Activated CD8-positive, alpha-beta memory T cell treated with anti-CD3 and anti-CD28 coated beads, Interleukin-2, amount 10 ng/mL, durations not matched to agents 7 days and 5 days (primary cell): ENCODE results near the gene CDO1. TPM values are rescaled to one million over a fixed set of nuclear protein-coding genes. Genes with fewer than 3 reads are reported as not detected.

Experiments
- ATAC-seq: fragments of 150-1000 bp; cut with Tn5 transposase; one replicate; pipeline ENCODE4 v1.10.0; 2021; ENCODE audit warnings: moderate library complexity
- CTCF ChIA-PET: fragments of 350-600 bp; sonication (Branson Sonifier 250); formaldehyde crosslinking; loops from one replicate; lab custom pipeline; 2021; ENCODE audit warnings: antibody characterized with exemption; lab: Charles Lee
- DNase-seq: peaks from one replicate; pipeline ENCODE4 v3.0.0-alpha.2; 2020
- H3K27ac Mint-ChIP-seq: one replicate; pipeline ENCODE4 v1.8.0; 2021; ENCODE audit warnings: mild to moderate bottlenecking, mixed read lengths
- H3K27me3 Mint-ChIP-seq: one replicate; pipeline ENCODE4 v1.8.0; 2021; ENCODE audit warnings: mixed read lengths
- H3K36me3 Mint-ChIP-seq: one replicate; pipeline ENCODE4 v1.8.0; 2021; ENCODE audit warnings: mild to moderate bottlenecking, mixed read lengths
- H3K4me1 Mint-ChIP-seq: one replicate; pipeline ENCODE4 v1.8.0; 2021; ENCODE audit warnings: mixed read lengths
- H3K4me3 Mint-ChIP-seq: one replicate; pipeline ENCODE4 v1.8.0; 2021; ENCODE audit warnings: mild to moderate bottlenecking, moderate library complexity, mixed read lengths
- H3K9me3 Mint-ChIP-seq: one replicate; pipeline ENCODE4 v1.8.0; 2022; ENCODE audit warnings: low read depth, mixed read lengths
- total RNA-seq, 2 experiments: library from RNA; stranded (reverse); gene quantifications; one replicate each; pipeline ENCODE4 v1.2.3, GENCODE V29; 2021

CDO1 gene
- total RNA-seq, 2 experiments from 2014 or later = 0.30 TPM; not detected in 1

GRCh38 chr5:115800108-115800507 is 16.4 kb downstream of the CDO1 start:
- peaks cover 22% of the 10 kb centered on the region for H3K27me3 Mint-ChIP-seq
- H3K9me3 Mint-ChIP-seq = no peaks in the 10 kb centered on the region
- CTCF ChIA-PET = interaction anchor here (0.7 to 0.8 kb wide), 2 partner anchors 14 to 40 kb away, joined by 3 read pairs; no protein-coding TSS in a partner anchor
- H3K36me3 Mint-ChIP-seq = no peaks in the 10 kb centered on the region
- no peaks in the 10 kb centered on the region for H3K4me1 Mint-ChIP-seq
- no peak overlapping the region for H3K27ac Mint-ChIP-seq
- no peak overlapping the region for H3K4me3 Mint-ChIP-seq
- ATAC-seq (no peak), DNase-seq (no peak)

- CTCF ChIA-PET = interaction anchor here (1.1 kb wide), 1 partner anchor 16 kb away, joined by 3 read pairs; no protein-coding TSS in a partner anchor
- no peak for ATAC-seq
- H3K4me3 Mint-ChIP-seq = no peak overlapping the region
Measured at GRCh38 chr5:115798252-115798651, 18.2 kb downstream of the CDO1 start.

GRCh38 chr5:115796656-115797055 is 19.8 kb downstream of the CDO1 start:
- CTCF ChIA-PET = no interaction called here
- Mint-ChIP-seq H3K4me3 (no peak overlapping the region), H3K27me3 (peaks cover 31% of the 10 kb centered on the region), H3K9me3 (no peaks in the 10 kb centered on the region), H3K36me3 (no peaks in the 10 kb centered on the region), H3K27ac (no peak overlapping the region), H3K4me1 (peaks cover 11% of the 10 kb centered on the region)
- DNase-seq (no peak), ATAC-seq (no peak)

More at GRCh38 chr5:115798252-115798651, 18.2 kb downstream of the CDO1 start:
- no peak for DNase-seq
- Mint-ChIP-seq H3K4me1 (peaks cover 11% of the 10 kb centered on the region), H3K27me3 (peaks cover 27% of the 10 kb centered on the region), H3K36me3 (no peaks in the 10 kb centered on the region), H3K27ac (no peak overlapping the region), H3K9me3 (no peaks in the 10 kb centered on the region)

- no peak for ATAC-seq
- no peak overlapping the region for H3K4me3 Mint-ChIP-seq
- H3K9me3 Mint-ChIP-seq = no peaks in the 10 kb centered on the region
- H3K27me3 Mint-ChIP-seq = peaks cover 37% of the 10 kb centered on the region
- no peak overlapping the region for H3K27ac Mint-ChIP-seq
- peaks cover 11% of the 10 kb centered on the region for H3K4me1 Mint-ChIP-seq
- H3K36me3 Mint-ChIP-seq = no peaks in the 10 kb centered on the region
- no peak for DNase-seq
- CTCF ChIA-PET = no interaction called here
Measured at GRCh38 chr5:115795700-115796099, 20.8 kb downstream of the CDO1 start.

GRCh38 chr5:115788440-115788839 is 28.0 kb downstream of the CDO1 start:
- ATAC-seq = no peak
- no peak for DNase-seq
- Mint-ChIP-seq H3K36me3 (no peaks in the 10 kb centered on the region), H3K27ac (no peak overlapping the region), H3K4me1 (no peaks in the 10 kb centered on the region), H3K4me3 (no peak overlapping the region), H3K27me3 (peaks cover 76% of the 10 kb centered on the region), H3K9me3 (peaks cover 2% of the 10 kb centered on the region)
- CTCF ChIA-PET = no interaction called here

- ATAC-seq = no peak
- H3K27me3 Mint-ChIP-seq = peaks cover 73% of the 10 kb centered on the region
- CTCF ChIA-PET = no interaction called here
- DNase-seq = no peak
- H3K9me3 Mint-ChIP-seq = peaks cover 2% of the 10 kb centered on the region
- no peak overlapping the region for H3K27ac Mint-ChIP-seq
- no peak overlapping the region for H3K4me3 Mint-ChIP-seq
- H3K36me3 Mint-ChIP-seq = no peaks in the 10 kb centered on the region
- no peaks in the 10 kb centered on the region for H3K4me1 Mint-ChIP-seq
Measured at GRCh38 chr5:115787426-115787825, 29.0 kb downstream of the CDO1 start.

GRCh38 chr5:115785381-115786065 is 30.9 kb downstream of the CDO1 start:
- Mint-ChIP-seq H3K36me3 (no peaks in the 10 kb centered on the region), H3K4me1 (no peaks in the 10 kb centered on the region), H3K27me3 (peaks cover 70% of the 10 kb centered on the region), H3K4me3 (no peak overlapping the region), H3K27ac (no peak overlapping the region), H3K9me3 (peaks cover 2% of the 10 kb centered on the region)
- CTCF ChIA-PET = no interaction called here
- ATAC-seq (no peak), DNase-seq (no peak)

GRCh38 chr5:115778417-115778816 is 38.0 kb downstream of the CDO1 start:
- H3K4me3 Mint-ChIP-seq = no peak overlapping the region
- no peak for DNase-seq
- no peaks in the 10 kb centered on the region for H3K4me1 Mint-ChIP-seq
- ATAC-seq = no peak
- H3K27me3 Mint-ChIP-seq = peaks cover 45% of the 10 kb centered on the region
- CTCF ChIA-PET = no interaction called here
- no peak overlapping the region for H3K27ac Mint-ChIP-seq
- H3K36me3 Mint-ChIP-seq = no peaks in the 10 kb centered on the region
- H3K9me3 Mint-ChIP-seq = no peaks in the 10 kb centered on the region

- Mint-ChIP-seq H3K9me3 (no peaks in the 10 kb centered on the region), H3K36me3 (no peaks in the 10 kb centered on the region), H3K4me1 (no peaks in the 10 kb centered on the region), H3K27me3 (peaks cover 44% of the 10 kb centered on the region), H3K4me3 (no peak overlapping the region), H3K27ac (no peak overlapping the region)
- no peak for DNase-seq
- no peak for ATAC-seq
- CTCF ChIA-PET = no interaction called here
Measured at GRCh38 chr5:115776989-115777388, 39.5 kb downstream of the CDO1 start.

- Mint-ChIP-seq H3K4me3 (no peak overlapping the region), H3K27ac (no peak overlapping the region), H3K4me1 (no peaks in the 10 kb centered on the region), H3K9me3 (no peaks in the 10 kb centered on the region), H3K27me3 (peaks cover 44% of the 10 kb centered on the region), H3K36me3 (no peaks in the 10 kb centered on the region)
- DNase-seq (no peak), ATAC-seq (no peak)
- CTCF ChIA-PET = interaction anchor here (0.8 kb wide), 1 partner anchor 257 kb away, joined by 3 read pairs; the partner anchor contains the start of gene ARL14EPL
Measured at GRCh38 chr5:115775999-115776398, 40.5 kb downstream of the CDO1 start.

GRCh38 chr5:115774684-115775083 is 41.8 kb downstream of the CDO1 start:
- CTCF ChIA-PET = no interaction called here
- no peak for DNase-seq
- no peaks in the 10 kb centered on the region for H3K4me1 Mint-ChIP-seq
- no peak overlapping the region for H3K4me3 Mint-ChIP-seq
- no peaks in the 10 kb centered on the region for H3K36me3 Mint-ChIP-seq
- H3K27ac Mint-ChIP-seq = no peak overlapping the region
- peaks cover 40% of the 10 kb centered on the region for H3K27me3 Mint-ChIP-seq
- no peaks in the 10 kb centered on the region for H3K9me3 Mint-ChIP-seq
- ATAC-seq = no peak

- DNase-seq (no peak), ATAC-seq (no peak)
- no peaks in the 10 kb centered on the region for H3K9me3 Mint-ChIP-seq
- H3K36me3 Mint-ChIP-seq = no peaks in the 10 kb centered on the region
- H3K4me3 Mint-ChIP-seq = no peak overlapping the region
- CTCF ChIA-PET = interaction anchor here (0.8 kb wide), 1 partner anchor 66 kb away, joined by 3 read pairs; no protein-coding TSS in a partner anchor
- no peak overlapping the region for H3K27ac Mint-ChIP-seq
- no peaks in the 10 kb centered on the region for H3K4me1 Mint-ChIP-seq
- peaks cover 33% of the 10 kb centered on the region for H3K27me3 Mint-ChIP-seq
Measured at GRCh38 chr5:115772731-115773475, 43.6 kb downstream of the CDO1 start.

- peaks cover 24% of the 10 kb centered on the region for H3K27me3 Mint-ChIP-seq
- CTCF ChIA-PET = no interaction called here
- ATAC-seq = no peak
- no peaks in the 10 kb centered on the region for H3K4me1 Mint-ChIP-seq
- DNase-seq = no peak
- no peak overlapping the region for H3K4me3 Mint-ChIP-seq
- no peaks in the 10 kb centered on the region for H3K9me3 Mint-ChIP-seq
- no peak overlapping the region for H3K27ac Mint-ChIP-seq
- H3K36me3 Mint-ChIP-seq = no peaks in the 10 kb centered on the region
Measured at GRCh38 chr5:115770466-115770865, 46.0 kb downstream of the CDO1 start.

- Mint-ChIP-seq H3K4me3 (no peak overlapping the region), H3K27ac (no peak overlapping the region), H3K4me1 (no peaks in the 10 kb centered on the region), H3K9me3 (peaks cover 2% of the 10 kb centered on the region), H3K27me3 (peaks cover 32% of the 10 kb centered on the region), H3K36me3 (peaks cover 1% of the 10 kb centered on the region)
- CTCF ChIA-PET = no interaction called here
- ATAC-seq (no peak), DNase-seq (no peak)
Measured at GRCh38 chr5:115767424-115767823, 49.0 kb downstream of the CDO1 start.
